K562 (cell line): ENCODE measurements around the gene FAM120B. TPM values are rescaled to one million over a fixed set of nuclear protein-coding genes. Genes with fewer than 3 reads are reported as not detected.
A peak's percentile ranks its signal among the peaks of the same experiment; 100 is the strongest.

Experiments used
- ATAC-seq: fragments of 200-7000 bp; cut with Tn5 transposase; 3 replicates; pipeline ENCODE4 v1.9.1; 2020; ENCODE audit warnings: moderate library complexity
- BruUV-seq: library from RNA; stranded (reverse); fragments of 400-500 nt; replicated peaks from 2 replicates; lab custom pipeline; 2021; lab: Mats Ljungman, UMichigan
- CTCF ChIA-PET: fragments of 300-600 bp; formaldehyde crosslinking; extraction: SDS; loops from one replicate; lab custom pipeline; 2021; ENCODE audit warnings: low intra/inter-chr PET ratio; lab: Yijun Ruan, JAX
- POLR2A ChIA-PET: fragments of 300-600, 350-650 bp; sonication (Branson Sonifier 250); formaldehyde crosslinking; extraction: SDS; loops from one replicate; lab custom pipeline; 2021; ENCODE audit warnings: antibody characterized with exemption, inconsistent platforms; lab: Yijun Ruan, JAX
- DNase-seq, 4 experiments: peaks; one replicate each; pipeline versions ENCODE4 v3.0.0 to v3.0.0-alpha.2; 2011 to 2018; ENCODE audit warnings: low spot score in 3 of 4, mixed read lengths in 3 of 4; ENCODE audit errors: extremely low read depth in 1 of 4
- FAIRE-seq: peaks from 2 replicates; lab custom pipeline; 2011; peaks lifted over from hg19 to GRCh38; lab: Jason Lieb, UNC
- H2AFZ ChIP-seq: 2 replicates; pipeline ENCODE4 v1.6.0; 2011; ENCODE audit warnings: low read depth, low read length, control low read depth, inconsistent platforms
- H3K27ac ChIP-seq: fragments of 200-600 bp; 3 replicates; pipeline ENCODE4 v1.8.0; 2011; ENCODE audit warnings: low read depth, mild to moderate bottlenecking, control low read depth, inconsistent platforms, low read length, moderate library complexity, mixed read lengths; ENCODE audit errors: extremely low read depth
- H3K27me3 ChIP-seq, 2 experiments: fragments of 300-600 bp in 1 of 2; 2 replicates in 1 of 2; 3 replicates in 1 of 2; pipeline versions ENCODE4 v1.6.0 to v1.8.0; 2011; ENCODE audit warnings: inconsistent platforms in 2 of 2, low read length in 2 of 2, mild to moderate bottlenecking in 1 of 2, mixed read lengths in 1 of 2, moderate library complexity in 1 of 2; ENCODE audit not compliant: control insufficient read depth in 2 of 2, insufficient read depth in 2 of 2
- H3K36me3 ChIP-seq: fragments of 300-600 bp; 3 replicates; pipeline ENCODE4 v1.8.0; 2011; ENCODE audit warnings: mild to moderate bottlenecking, low read length, inconsistent platforms; ENCODE audit not compliant: control insufficient read depth, insufficient read depth
- H3K4me1 ChIP-seq, 2 experiments: fragments of 200-600 bp in 1 of 2; replicated peaks in 1 of 2; 2 replicates in 1 of 2; 3 replicates in 1 of 2; pipeline versions ENCODE4 v1.5.1 to v1.8.0; 2011; ENCODE audit warnings: inconsistent platforms in 2 of 2, low read length in 2 of 2, mild to moderate bottlenecking in 1 of 2, mixed read lengths in 1 of 2, moderate library complexity in 1 of 2; ENCODE audit not compliant: control insufficient read depth in 2 of 2, insufficient read depth in 2 of 2
- H3K4me2 ChIP-seq: 2 replicates; pipeline ENCODE4 v1.6.1; 2011; ENCODE audit warnings: low read length, control low read depth, inconsistent platforms, mixed read lengths; ENCODE audit not compliant: insufficient read depth
- H3K4me3 ChIP-seq: fragments of 200-600 bp; sonication (generic), shearing (Covaris generic); 2 replicates; pipeline ENCODE4 v1.5.1; 2016; ENCODE audit warnings: control low read depth, inconsistent platforms
- H3K79me2 ChIP-seq: fragments of 200-600 bp; 3 replicates; pipeline ENCODE4 v1.8.0; 2011; ENCODE audit warnings: low read length, inconsistent platforms; ENCODE audit not compliant: control insufficient read depth, insufficient read depth
- H3K9ac ChIP-seq, 2 experiments: 2 replicates each; pipeline versions ENCODE4 v1.6.0 to v1.6.1; 2011; ENCODE audit warnings: low read depth in 2 of 2, low read length in 2 of 2, control low read depth in 1 of 2, inconsistent platforms in 1 of 2, mild to moderate bottlenecking in 1 of 2, mixed read lengths in 1 of 2; ENCODE audit not compliant: insufficient read depth in 1 of 2
- H3K9me1 ChIP-seq: one replicate; pipeline ENCODE4 v1.6.0; 2011; ENCODE audit warnings: inconsistent platforms, mild to moderate bottlenecking, low read length, moderate library complexity; ENCODE audit not compliant: control insufficient read depth, insufficient read depth
- H3K9me3 ChIP-seq: replicated peaks from 2 replicates; pipeline ENCODE4 v1.5.1; 2011; ENCODE audit warnings: low read depth, low read length, inconsistent platforms; ENCODE audit not compliant: control insufficient read depth, insufficient read depth
- H4K20me1 ChIP-seq: replicated peaks from 2 replicates; pipeline ENCODE4 v1.6.1; 2011; ENCODE audit warnings: low read length, inconsistent platforms, mixed read lengths; ENCODE audit not compliant: control insufficient read depth, insufficient read depth
- CBX2 ChIP-seq: fragments of 200-600 bp; sonication (generic); IDR thresholded peaks from one replicate; pipeline ENCODE4 v1.6.1; 2012; ENCODE audit warnings: mild to moderate bottlenecking, low read length, inconsistent platforms; ENCODE audit not compliant: insufficient read depth, poor library complexity, severe bottlenecking
- CEBPB ChIP-seq: fragments of 450-650 bp; IDR thresholded peaks from 2 replicates; pipeline ENCODE4 v1.6.1; 2016; ENCODE audit warnings: missing genetic modification characterization, missing compliant biosample characterization
- HNRNPLL ChIP-seq: fragments of 200-400 bp; formaldehyde crosslinking; IDR thresholded peaks from 2 replicates; pipeline ENCODE4 v1.6.1; 2017; ENCODE audit warnings: low read length, low read depth, mild to moderate bottlenecking; ENCODE audit not compliant: poor library complexity, severe bottlenecking
- ZEB2 ChIP-seq: fragments of 450-650 bp; IDR thresholded peaks from 2 replicates; pipeline ENCODE4 v1.6.1; 2016
- WGBS: fragments of 100-300 bp; shearing (Covaris generic); methylation state at CpG from one replicate; pipeline ENCODE4 v1.1.6; 2016; ENCODE audit warnings: low coverage, mixed read lengths; ENCODE audit not compliant: insufficient coverage; ENCODE audit errors: missing lambda C conversion rate; 5-methylcytosine and 5-hydroxymethylcytosine counted together
- in situ Hi-C: fragments of 300-500 bp; cut with MboI; formaldehyde crosslinking; loops from 4 replicates; pipeline ENCODE4 v1.15.0; 2018; ENCODE audit warnings: inconsistent platforms, mixed read lengths
- intact Hi-C: fragments of 100-400 bp; cut with micrococcal nuclease; formaldehyde crosslinking; loops from 2 replicates; pipeline ENCODE4 v1.14.2; 2022
- polyA plus RNA-seq, 8 experiments: library from polyadenylated mRNA; depleted of rRNA in 4 of 8; stranded (reverse) in 5 of 8; unstranded in 3 of 8; fragments of >200 nt; fragmentation: Nextera tagmentation in 2 of 8; fragmentation: Illumina TruSeq in 1 of 8; extraction: Ambion mirVana in 2 of 8; extraction: Trizol in 1 of 8; gene quantifications; 2 replicates each; pipeline versions ENCODE4 v1.2.1 to v1.2.3, GENCODE V29; 2011 to 2014; ENCODE audit warnings: inconsistent platforms in 1 of 8, missing spikeins in 1 of 8
- total RNA-seq, 7 experiments: library from RNA; depleted of rRNA in 6 of 7; stranded (reverse); fragments of >200 nt in 6 of 7; fragmentation: Illumina TruSeq in 2 of 7; extraction: Trizol in 2 of 7; gene quantifications; 2 replicates each; pipeline versions ENCODE4 v1.2.1 to v1.2.3, GENCODE V29; 2011 to 2021; ENCODE audit warnings: low replicate concordance in 1 of 7

Gene FAM120B
- total and polyA plus RNA-seq, 9 of the 15 experiments (the other 6 are each of a cell fraction or from before 2014, with no cell fraction given) = 3.5 to 22.6 (median 14.7) TPM

- H3K9me3 ChIP-seq = no peaks in the 10 kb centered on the region
- TF ChIP-seq CEBPB (tag) = peak; percentile 70
- TF ChIP-seq HNRNPLL = no peak
- in situ Hi-C loops (no loop called here), intact Hi-C loops (no loop called here)
- H3K79me2 ChIP-seq = no peaks in the 10 kb centered on the region
- CTCF ChIA-PET = no interaction called here
- no peak overlapping the region for H3K9ac ChIP-seq
- no peak overlapping the region for H2AFZ ChIP-seq
- no peak overlapping the region for H3K4me2 ChIP-seq
- H4K20me1 ChIP-seq = peaks cover 8% of the 10 kb centered on the region; the same call in 1 of the 2 replicates
- FAIRE-seq (no peak), DNase-seq (no peak), ATAC-seq (no peak)
- no TSS peak for BruUV-seq
- POLR2A ChIA-PET = interaction anchor here (0.6 to 1.1 kb wide), 2 partner anchors 11 to 28 kb away, joined by 3 to 6 read pairs; no protein-coding TSS in a partner anchor
- H3K27ac ChIP-seq = no peak overlapping the region
- H3K9me1 ChIP-seq = no peaks in the 10 kb centered on the region
- peaks cover 0 to 24% of the 10 kb centered on the region in 2 experiments; a peak in 2 of 5 replicates for H3K4me1 ChIP-seq
- H3K27me3 ChIP-seq = peaks cover 81 to 82% of the 10 kb centered on the region in 2 experiments
- WGBS = 4% methylated on average over 29 of the region's 29 CpGs
- H3K4me3 ChIP-seq = no peak overlapping the region
- no peaks in the 10 kb centered on the region for H3K36me3 ChIP-seq
Observed at GRCh38 chr6:170276369-170277057, 30.0 kb upstream of the FAM120B start.

DNA sequence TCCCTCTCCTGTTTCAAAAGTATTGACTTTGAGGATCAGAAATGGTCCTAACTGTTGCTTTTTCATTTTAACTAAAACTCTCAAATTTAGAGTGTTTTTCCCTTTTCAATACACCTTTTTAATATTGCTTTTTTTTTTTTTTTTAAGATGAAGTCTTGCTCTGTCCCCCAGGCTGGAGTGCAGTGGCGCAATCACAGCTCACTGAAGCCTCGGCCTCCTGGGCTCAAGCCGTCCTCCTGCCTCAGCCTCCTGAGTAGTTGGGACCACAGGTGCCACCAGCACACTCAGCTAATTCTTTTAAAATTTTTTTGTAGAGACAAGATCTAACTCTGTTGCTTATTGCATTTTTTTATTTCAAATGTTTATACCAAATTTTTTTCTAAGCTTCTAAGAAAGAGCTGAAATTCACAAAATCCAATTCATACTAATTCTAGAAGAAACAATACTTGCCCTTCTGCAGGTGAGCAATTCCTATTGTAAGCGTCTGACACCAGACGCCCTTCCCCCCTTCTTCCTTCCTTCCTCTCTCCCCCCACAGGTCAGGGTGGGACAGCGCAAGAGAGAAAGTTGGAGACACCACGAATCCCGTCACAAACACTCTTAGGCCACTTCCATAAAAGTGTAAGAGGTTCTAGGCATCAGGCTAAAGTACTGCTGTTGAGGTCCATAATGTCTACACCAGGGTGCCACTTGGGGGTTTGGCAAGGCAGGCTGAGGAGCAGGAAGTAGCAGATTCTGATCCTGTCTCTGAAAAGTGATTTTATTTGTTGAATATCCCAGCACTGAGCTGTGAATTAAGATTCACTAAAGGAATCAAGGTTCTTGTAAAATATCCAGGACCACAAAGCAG lies 28.4 kb upstream of the FAM120B start:
- H3K4me3 ChIP-seq = no peak overlapping the region
- no peak for FAIRE-seq
- no peaks in the 10 kb centered on the region for H3K9me1 ChIP-seq
- WGBS = 4% methylated on average over 8 of the region's 8 CpGs
- DNase-seq = no peak
- BruUV-seq = no TSS peak
- in situ Hi-C loops = no loop called here
- POLR2A ChIA-PET = interaction anchor here (0.6 kb wide), 1 partner anchor 1373 kb away, joined by 3 read pairs; no protein-coding TSS in a partner anchor
- peak; percentile 19 for TF ChIP-seq CBX2
- TF ChIP-seq ZEB2 = no peak
- TF ChIP-seq, all 486 proteins: peak for 1
- CTCF ChIA-PET = no interaction called here
- no peaks in the 10 kb centered on the region for H3K79me2 ChIP-seq
- H3K4me1 ChIP-seq = peaks cover 0 to 18% of the 10 kb centered on the region in 2 experiments; a peak in 2 of 5 replicates
- H3K27ac ChIP-seq = no peak overlapping the region
- H3K9ac ChIP-seq = no peak overlapping the region
- intact Hi-C loops = no loop called here
- H2AFZ ChIP-seq = no peak overlapping the region
- no peak for ATAC-seq
- no peaks in the 10 kb centered on the region for H3K36me3 ChIP-seq
- H4K20me1 ChIP-seq = peaks cover 4% of the 10 kb centered on the region; the same call in 1 of the 2 replicates
- H3K4me2 ChIP-seq = no peak overlapping the region
- peaks cover 79 to 81% of the 10 kb centered on the region in 2 experiments for H3K27me3 ChIP-seq
- no peaks in the 10 kb centered on the region for H3K9me3 ChIP-seq
